Right lobe of liver (tissue), 6 donors: ENCODE measurements around the gene P2RX3. TPM values are rescaled to one million over a fixed set of nuclear protein-coding genes. Genes with fewer than 3 reads are reported as not detected.

ENCODE experiments used
- ATAC-seq, 4 donors: fragments of 200-7000 bp; cut with Tn5 transposase; one replicate each; pipeline ENCODE4 v1.9.1; 2020; ENCODE audit warnings: mild to moderate bottlenecking in 4 of 4, moderate library complexity in 4 of 4
- DNase-seq, 3 donors: peaks; one replicate each; pipeline ENCODE4 v3.0.0-alpha.2; 2020
- H3K27ac ChIP-seq, 3 donors: fragments of 200-600 bp; one replicate each; pipeline ENCODE4 v1.8.0; 2022
- H3K27me3 ChIP-seq, 2 donors: fragments of 200-600 bp; one replicate each; pipeline ENCODE4 v1.8.0; 2022
- H3K36me3 ChIP-seq, 4 donors: fragments of 200-600 bp; sonication (generic) in 1 of 4; one replicate each; pipeline versions ENCODE4 v1.5.1 to v1.8.0; 2017 to 2022; ENCODE audit warnings: control low read depth in 1 of 4
- H3K4me1 ChIP-seq, 4 donors: fragments of 200-600 bp; sonication (generic) in 1 of 4; one replicate each; pipeline versions ENCODE4 v1.5.1 to v1.8.0; 2017 to 2022; ENCODE audit warnings: control low read depth in 1 of 4
- H3K4me3 ChIP-seq, 3 donors: fragments of 200-600 bp; one replicate each; pipeline ENCODE4 v1.8.0; 2022
- H3K9me3 ChIP-seq, 4 donors: fragments of 200-600 bp; sonication (generic) in 1 of 4; one replicate each; pipeline versions ENCODE4 v1.5.1 to v1.8.0; 2017 to 2022; ENCODE audit warnings: control low read depth in 1 of 4
- CTCF ChIP-seq, 4 donors: fragments of 200-600 bp in 3 of 4; fragments of 450-650 bp in 1 of 4; IDR thresholded peaks; one replicate each; pipeline versions ENCODE4 v1.5.1 to v1.8.0; 2016 to 2022; ENCODE audit warnings: antibody characterized with exemption in 4 of 4, mild to moderate bottlenecking in 2 of 4
- POLR2A ChIP-seq: fragments of 450-650 bp; IDR thresholded peaks from one replicate; pipeline ENCODE4 v1.6.1; 2017; ENCODE audit warnings: antibody characterized with exemption, mild to moderate bottlenecking
- WGBS: methylation state at CpG from one replicate; pipeline ENCODE4 v1.1.6; 2018; ENCODE audit warnings: low coverage, low lambda C conversion rate; ENCODE audit not compliant: insufficient coverage; ENCODE audit errors: missing lambda C conversion rate; 5-methylcytosine and 5-hydroxymethylcytosine counted together
- intact Hi-C, 2 donors: fragments of 100-400 bp; cut with DNase I; formaldehyde crosslinking; loops; one replicate each; pipeline versions ENCODE4 v1.11.2 to v1.14.1; 2022
- total RNA-seq, 6 experiments: library from RNA; depleted of rRNA in 2 of 6; stranded (reverse); fragments of >200 nt in 2 of 6; fragmentation: NEBNext Ultra II Directional in 3 of 6; extraction: Animal tissue kit (Norgen Biotek cat#: 25700) in 3 of 6; gene quantifications; one replicate each; pipeline versions ENCODE4 v1.1.0 to v1.2.4, GENCODE V29; 2016 to 2023
- donor health status: DM: no; HTN: yes; CAD: no.
- donor health status: DM: no; HTN: no; CAD: no.
- donor health status: DM: no; HTN: no; CAD: no.
- donor health status: DM: no; HTN: yes; CAD: no.
- donor health status: DM: no; HTN: yes; CAD: no.

P2RX3 gene
- total RNA-seq, 6 experiments from 2014 or later: 0.63 to 2.1 (median 0.77) TPM; not detected in 2

- Histone ChIP-seq H3K36me3 (peaks cover 0 to 11% (median 7%) of the 10 kb centered on the region in 4 donors), H3K27ac (peak overlapping the region; percentile 69 to 89 (median 78))
- TF ChIP-seq POLR2A (no peak), CTCF (IDR thresholded peaks at IDR 0.05) (no peak)
These were observed 28.8 kb upstream of the P2RX3 start for GRCh38 chr11:57309106-57310059.

GRCh38 chr11:57310091-57310490, 28.1 kb upstream of the P2RX3 start:
- DNase-seq (peak in 1 of 3 donors; percentile 57), ATAC-seq (no peak)
- intact Hi-C loops: no loop called here
- Histone ChIP-seq H3K36me3 (peaks cover 0 to 11% (median 7%) of the 10 kb centered on the region in 4 donors), H3K9me3 (no peaks in the 10 kb centered on the region), H3K27me3 (no peaks in the 10 kb centered on the region), H3K27ac (peak overlapping the region; percentile 69 to 89 (median 78)), H3K4me1 (peaks cover 0 to 81% (median 43%) of the 10 kb centered on the region in 4 donors), H3K4me3 (peak overlapping the region; percentile 42 to 77 (median 70))
- no peak for TF ChIP-seq POLR2A
- 45% methylated on average over 4 of the region's 6 CpGs for whole genome bisulfite sequencing

More at GRCh38 chr11:57309106-57310059, 28.8 kb upstream of the P2RX3 start:
- Histone ChIP-seq H3K4me1 (peaks cover 0 to 80% (median 41%) of the 10 kb centered on the region in 4 donors), H3K9me3 (no peaks in the 10 kb centered on the region), H3K4me3 (peak overlapping the region in 2 of 3 donors; percentile 70 to 77), H3K27me3 (no peaks in the 10 kb centered on the region)
- no peak for ATAC-seq
- 77% methylated on average over 16 of the region's 24 CpGs for WGBS
- intact Hi-C loops: no loop called here
- peak in 1 of 3 donors; percentile 42 for DNase-seq

GRCh38 chr11:57310630-57311086, 27.5 kb upstream of the P2RX3 start:
- Histone ChIP-seq H3K36me3 (peaks cover 0 to 11% (median 7%) of the 10 kb centered on the region in 4 donors), H3K27me3 (no peaks in the 10 kb centered on the region), H3K9me3 (no peaks in the 10 kb centered on the region), H3K4me3 (peak overlapping the region; percentile 42 to 77 (median 70)), H3K4me1 (peaks cover 0 to 80% (median 43%) of the 10 kb centered on the region in 4 donors), H3K27ac (peak overlapping the region; percentile 69 to 89 (median 78))
- DNase-seq (peak in 2 of 3 donors; percentile 74 to 91), ATAC-seq (peak; percentile 31 to 57 (median 42))
- WGBS: 21% methylated on average over 3 of the region's 6 CpGs
- TF ChIP-seq CTCF (IDR thresholded peaks at IDR 0.05) (no peak), POLR2A (no peak)
- intact Hi-C loops: no loop called here

- peaks cover 0 to 79% (median 43%) of the 10 kb centered on the region in 4 donors for H3K4me1 ChIP-seq
- peak; percentile 80 to 92 (median 85) for ATAC-seq
- H3K9me3 ChIP-seq: no peaks in the 10 kb centered on the region
- peak; percentile 88 for TF ChIP-seq POLR2A
- no peak for TF ChIP-seq CTCF (IDR thresholded peaks at IDR 0.05)
- peaks cover 0 to 11% (median 9%) of the 10 kb centered on the region in 4 donors for H3K36me3 ChIP-seq
- H3K27me3 ChIP-seq: no peaks in the 10 kb centered on the region
- peak; percentile 95 to 98 (median 98) for DNase-seq
- 2% methylated on average over 7 of the region's 31 CpGs for WGBS
- peak overlapping the region; percentile 42 to 77 (median 70) for H3K4me3 ChIP-seq
- peak overlapping the region; percentile 69 to 89 (median 78) for H3K27ac ChIP-seq
- intact Hi-C loops: no loop called here
These were observed 26.8 kb upstream of the P2RX3 start for GRCh38 chr11:57311109-57311936.
